Embryonic facial prominence (tissue), 1 donor: ENCODE results near the gene TRIP10.
"Not testable (repeated sequence)": the region's sequence is repeated elsewhere in the genome, so short reads cannot be mapped to it uniquely, and the experiment has no call there.

Experiments
- DNase-seq: peaks from one replicate; pipeline ENCODE4 v3.0.0-alpha.2; 2016; ENCODE audit errors: extremely low spot score

Gene TRIP10

GRCh38 chr19:6794686-6795431 lies 55.4 kb downstream of the TRIP10 start:
- DNase-seq: no peak

GRCh38 chr19:6796278-6796677 lies 56.8 kb downstream of the TRIP10 start:
- DNase-seq: no peak

- no peak for DNase-seq
Measured at GRCh38 chr19:6797646-6798045, 58.2 kb downstream of the TRIP10 start.

GRCh38 chr19:6800160-6800790 lies 60.8 kb downstream of the TRIP10 start:
- not testable (repeated sequence) for DNase-seq

GRCh38 chr19:6800991-6801484 lies 61.6 kb downstream of the TRIP10 start:
- no peak for DNase-seq
